DND-41 (cell line): ENCODE measurements around the gene EIF4EBP2.

Experiments used
- ATAC-seq: fragments of 200-7000 bp; cut with Tn5 transposase; 3 replicates; pipeline ENCODE4 v1.9.1; 2021; ENCODE audit warnings: low read depth; ENCODE audit not compliant: insufficient read depth
- DNase-seq: peaks from one replicate; pipeline ENCODE4 v3.0.0-alpha.2; 2020
- H2AFZ ChIP-seq: 2 replicates; pipeline ENCODE4 v1.6.0; 2012; ENCODE audit warnings: low read depth, low read length
- H3K27ac ChIP-seq: 2 replicates; pipeline ENCODE4 v1.5.1; 2012; ENCODE audit warnings: low read length, inconsistent platforms
- H3K27me3 ChIP-seq: fragments of 200-600 bp; sonication (generic); 2 replicates; pipeline ENCODE4 v1.6.0; 2012; ENCODE audit warnings: low read length, mild to moderate bottlenecking, inconsistent platforms; ENCODE audit not compliant: insufficient read depth, poor library complexity
- H3K36me3 ChIP-seq: 2 replicates; pipeline ENCODE4 v1.5.1; 2012; ENCODE audit warnings: low read length, inconsistent platforms; ENCODE audit not compliant: insufficient read depth
- H3K4me1 ChIP-seq: 2 replicates; pipeline ENCODE4 v1.5.1; 2012; ENCODE audit warnings: mild to moderate bottlenecking, low read length; ENCODE audit not compliant: insufficient read depth
- H3K4me2 ChIP-seq: 2 replicates; pipeline ENCODE4 v1.6.0; 2012; ENCODE audit warnings: mild to moderate bottlenecking, moderate library complexity, low read length, inconsistent platforms; ENCODE audit not compliant: insufficient read depth
- H3K4me3 ChIP-seq, 2 experiments: fragments of 200-600 bp in 1 of 2; shearing (Covaris generic) in 1 of 2; 2 replicates each; pipeline ENCODE4 v1.5.1; 2012 to 2016; ENCODE audit warnings: inconsistent platforms in 2 of 2, low read length in 2 of 2, mild to moderate bottlenecking in 2 of 2, low read depth in 1 of 2, moderate library complexity in 1 of 2
- H3K79me2 ChIP-seq: 2 replicates; pipeline ENCODE4 v1.6.0; 2012; ENCODE audit warnings: low read length, inconsistent platforms; ENCODE audit not compliant: insufficient read depth
- H3K9ac ChIP-seq: 2 replicates; pipeline ENCODE4 v1.6.0; 2012; ENCODE audit warnings: low read depth, mild to moderate bottlenecking, inconsistent platforms, low read length, moderate library complexity
- H3K9me3 ChIP-seq: 2 replicates; pipeline ENCODE4 v1.5.1; 2012; ENCODE audit warnings: low read length, moderate library complexity, mild to moderate bottlenecking, inconsistent platforms; ENCODE audit not compliant: insufficient read depth, severe bottlenecking
- H4K20me1 ChIP-seq: 2 replicates; pipeline ENCODE4 v1.6.0; 2012; ENCODE audit warnings: low read length; ENCODE audit not compliant: insufficient read depth
- EZH2 ChIP-seq: IDR thresholded peaks from 3 replicates; pipeline ENCODE4 v1.6.1; 2012; ENCODE audit warnings: borderline replicate concordance, low read depth, mild to moderate bottlenecking, moderate library complexity, low read length, inconsistent platforms; ENCODE audit not compliant: severe bottlenecking
- TF ChIP-seq, protein P1 (sequence below): IDR thresholded peaks from 2 replicates; pipeline ENCODE4 v1.5.1; 2012; ENCODE audit warnings: borderline replicate concordance, low read length, moderate library complexity, mild to moderate bottlenecking; ENCODE audit not compliant: poor library complexity, severe bottlenecking; ENCODE audit errors: extremely low read depth

Gene EIF4EBP2

DNA sequence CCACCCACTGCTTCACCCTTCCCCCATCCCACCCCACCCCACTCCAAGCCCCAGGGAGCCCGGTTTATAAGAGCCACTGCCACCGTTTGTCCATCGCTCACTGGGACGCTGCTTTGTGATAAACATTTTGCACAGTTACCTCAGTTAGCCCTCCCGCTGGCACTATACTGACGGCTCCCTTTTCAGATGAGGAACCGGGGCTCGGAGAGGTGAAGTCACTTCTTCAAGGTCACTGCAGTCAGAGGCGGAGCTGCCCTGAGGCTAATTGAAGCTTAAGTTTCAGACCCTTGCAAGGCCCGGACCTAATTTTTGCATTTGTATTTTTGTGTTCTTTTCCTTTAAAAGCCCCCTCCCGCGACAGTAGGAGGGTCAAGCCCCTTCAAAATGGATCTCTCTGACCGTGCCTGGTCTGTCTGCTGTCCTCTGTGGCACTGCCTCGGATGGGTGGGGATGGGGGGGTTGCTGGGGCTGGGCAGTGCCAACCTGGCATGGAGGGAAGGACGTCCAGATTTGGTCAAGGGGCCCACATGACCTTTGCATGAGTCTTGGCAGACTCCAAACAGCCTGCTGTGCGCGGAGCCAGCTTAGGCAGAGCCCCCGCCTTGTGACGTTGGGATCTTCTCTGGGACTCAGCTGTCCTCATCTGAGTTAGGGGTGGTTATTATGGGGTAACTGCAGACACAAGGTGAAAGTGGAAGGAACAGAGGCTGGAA lies 55.3 kb downstream of the EIF4EBP2 start:
- Histone ChIP-seq H3K27ac (no peak overlapping the region), H2AFZ (no peak overlapping the region), H3K9ac (no peak overlapping the region), H3K27me3 (peaks cover 5% of the 10 kb centered on the region), H3K4me2 (no peak overlapping the region), H4K20me1 (0 out of 2 replicates have a peak, but pooled peaks cover 7% of the 10 kb centered on the region), H3K4me3 (no peak overlapping the region), H3K4me1 (no peaks in the 10 kb centered on the region), H3K36me3 (no peaks in the 10 kb centered on the region), H3K9me3 (no peaks in the 10 kb centered on the region), H3K79me2 (no peaks in the 10 kb centered on the region)
- ATAC-seq (no peak), DNase-seq (no peak)
- TF ChIP-seq EZH2 = no peak
- TF ChIP-seq, protein P1, sequence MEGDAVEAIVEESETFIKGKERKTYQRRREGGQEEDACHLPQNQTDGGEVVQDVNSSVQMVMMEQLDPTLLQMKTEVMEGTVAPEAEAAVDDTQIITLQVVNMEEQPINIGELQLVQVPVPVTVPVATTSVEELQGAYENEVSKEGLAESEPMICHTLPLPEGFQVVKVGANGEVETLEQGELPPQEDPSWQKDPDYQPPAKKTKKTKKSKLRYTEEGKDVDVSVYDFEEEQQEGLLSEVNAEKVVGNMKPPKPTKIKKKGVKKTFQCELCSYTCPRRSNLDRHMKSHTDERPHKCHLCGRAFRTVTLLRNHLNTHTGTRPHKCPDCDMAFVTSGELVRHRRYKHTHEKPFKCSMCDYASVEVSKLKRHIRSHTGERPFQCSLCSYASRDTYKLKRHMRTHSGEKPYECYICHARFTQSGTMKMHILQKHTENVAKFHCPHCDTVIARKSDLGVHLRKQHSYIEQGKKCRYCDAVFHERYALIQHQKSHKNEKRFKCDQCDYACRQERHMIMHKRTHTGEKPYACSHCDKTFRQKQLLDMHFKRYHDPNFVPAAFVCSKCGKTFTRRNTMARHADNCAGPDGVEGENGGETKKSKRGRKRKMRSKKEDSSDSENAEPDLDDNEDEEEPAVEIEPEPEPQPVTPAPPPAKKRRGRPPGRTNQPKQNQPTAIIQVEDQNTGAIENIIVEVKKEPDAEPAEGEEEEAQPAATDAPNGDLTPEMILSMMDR = no peak

DNA sequence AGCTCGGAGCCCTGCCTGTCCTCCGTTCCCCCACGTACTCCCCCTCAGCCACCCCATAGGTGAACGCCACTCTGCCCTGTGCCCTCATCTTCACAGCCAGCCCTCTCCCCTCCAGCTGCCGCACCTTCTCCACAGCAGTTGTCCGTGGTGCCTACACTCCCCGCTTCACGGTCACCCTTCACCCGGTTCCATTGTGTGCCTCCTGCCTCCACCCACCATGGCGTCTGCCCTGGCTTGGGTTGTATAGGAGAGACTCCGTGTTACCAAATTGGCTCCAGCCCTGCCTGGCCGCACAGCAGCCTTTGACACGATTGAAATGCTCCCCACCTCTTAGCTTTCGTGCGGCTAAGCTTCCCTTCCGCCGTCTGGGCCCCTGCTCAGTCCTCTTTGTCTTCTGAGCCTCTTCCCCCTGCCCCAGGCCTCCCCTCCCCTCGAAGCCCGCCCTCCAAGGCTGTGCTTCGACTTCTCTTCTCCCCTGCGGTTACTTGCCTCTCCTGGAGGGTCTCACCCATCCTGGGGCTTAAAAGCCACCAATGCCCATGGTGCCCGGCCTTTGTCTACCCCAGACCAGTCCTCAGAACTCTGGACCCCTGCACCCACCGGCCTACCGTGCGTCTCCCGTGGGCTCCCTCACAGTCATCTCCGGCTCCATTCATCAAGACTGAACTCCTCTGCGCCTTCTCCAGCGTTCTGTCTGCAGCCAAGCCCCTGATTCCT lies 56.0 kb downstream of the EIF4EBP2 start:
- H3K9me3 ChIP-seq = no peaks in the 10 kb centered on the region
- H3K27me3 ChIP-seq = peaks cover 3% of the 10 kb centered on the region
- no peak overlapping the region for H3K9ac ChIP-seq
- H3K79me2 ChIP-seq = no peaks in the 10 kb centered on the region
- H3K4me2 ChIP-seq = no peak overlapping the region
- H3K27ac ChIP-seq = no peak overlapping the region
- DNase-seq (no peak), ATAC-seq (no peak)
- no peak overlapping the region for H3K4me3 ChIP-seq
- H2AFZ ChIP-seq = no peak overlapping the region
- 0 out of 2 replicates have a peak, but pooled peaks cover 7% of the 10 kb centered on the region for H4K20me1 ChIP-seq
- H3K36me3 ChIP-seq = no peaks in the 10 kb centered on the region
- TF ChIP-seq, protein P1 = no peak
- TF ChIP-seq EZH2 = no peak
- no peaks in the 10 kb centered on the region for H3K4me1 ChIP-seq

DNA sequence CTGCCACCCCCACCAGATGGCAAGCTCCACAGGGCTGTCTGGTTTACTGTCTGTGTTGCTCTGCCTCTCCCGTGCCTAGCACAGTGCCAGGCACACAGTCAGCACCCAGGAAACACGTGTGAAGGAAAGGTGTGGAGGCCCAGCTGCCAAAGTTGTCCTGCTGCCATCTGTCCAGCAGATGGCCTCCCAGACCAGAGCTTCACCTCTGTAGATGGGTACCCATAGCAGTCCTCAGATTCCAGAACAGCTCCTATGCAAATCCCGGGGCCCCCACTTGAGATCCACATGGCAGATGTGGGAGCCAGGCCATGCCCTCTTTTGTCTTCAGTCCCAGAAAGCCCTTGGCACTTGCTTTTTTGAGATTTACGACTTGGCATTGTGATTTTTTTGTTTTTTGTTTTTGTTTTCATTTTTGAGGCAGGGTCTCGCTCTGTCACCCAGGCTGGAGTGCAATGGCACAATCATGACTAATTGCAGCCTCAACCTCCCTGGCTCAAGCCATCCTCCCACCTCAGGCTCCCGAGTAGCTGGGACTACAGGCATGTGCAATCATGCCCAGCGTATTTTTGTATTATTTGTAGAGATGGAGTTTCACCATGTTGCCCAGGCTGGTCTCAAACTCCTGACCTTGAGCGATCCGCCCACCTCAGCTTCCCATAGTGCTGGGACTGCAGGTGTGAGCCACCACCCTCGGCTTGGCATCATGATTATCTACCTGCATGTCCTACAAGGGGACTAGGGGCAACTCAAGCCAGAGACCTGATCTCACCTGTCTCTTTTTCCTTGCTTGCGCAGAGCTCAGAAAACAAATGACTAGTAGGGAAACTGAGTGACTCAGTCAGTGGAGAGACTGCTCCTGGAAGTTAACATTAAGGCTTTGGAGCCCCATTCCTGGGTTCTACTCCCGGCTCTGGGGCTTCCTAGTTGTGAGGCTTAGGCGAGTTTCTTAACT lies 57.7 kb downstream of the EIF4EBP2 start:
- peak; percentile 57 for DNase-seq
- no peaks in the 10 kb centered on the region for H3K9me3 ChIP-seq
- H3K4me2 ChIP-seq = no peak overlapping the region
- no peak overlapping the region for H3K4me3 ChIP-seq
- TF ChIP-seq, protein P1 = peak; percentile 85
- no peak for TF ChIP-seq EZH2
- H3K27me3 ChIP-seq = no peaks in the 10 kb centered on the region
- H3K9ac ChIP-seq = no peak overlapping the region
- no peaks in the 10 kb centered on the region for H3K79me2 ChIP-seq
- no peak overlapping the region for H2AFZ ChIP-seq
- H4K20me1 ChIP-seq = 0 out of 2 replicates have a peak, but pooled peaks cover 3% of the 10 kb centered on the region
- H3K36me3 ChIP-seq = no peaks in the 10 kb centered on the region
- no peak overlapping the region for H3K27ac ChIP-seq
- H3K4me1 ChIP-seq = no peaks in the 10 kb centered on the region
- peak; percentile 86 for ATAC-seq
